A549 (cell line): Measurements from ENCODE around the gene CRNKL1.

ENCODE experiments used
- RNF2 ChIP-seq: fragments of 200-600 bp; sonication (generic); IDR thresholded peaks from 2 replicates; pipeline ENCODE4 v1.6.1; 2016; ENCODE audit warnings: low read depth, mild to moderate bottlenecking, antibody characterized with exemption, moderate library complexity, borderline replicate concordance
- ZFP36 ChIP-seq: fragments of 450-650 bp; IDR thresholded peaks from 2 replicates; pipeline ENCODE4 v1.6.1; 2014; ENCODE audit warnings: borderline replicate concordance; ENCODE audit not compliant: partially characterized antibody

GRCh38 chr20:20076297-20077065 lies 24.2 kb upstream of the CRNKL1 start:
- TF ChIP-seq ZFP36 = no peak
- no peak for TF ChIP-seq RNF2
